Stimulated activated CD8-positive, alpha-beta memory T cell treated with anti-CD3 and anti-CD28 coated beads, Interleukin-15, amount 100 ng/mL, for 24 hours (primary cell): ENCODE results near the gene HPS4.

Experiments used
- DNase-seq: peaks from one replicate; pipeline ENCODE4 v3.0.0-alpha.2; 2020; ENCODE audit warnings: low read depth

HPS4 gene

DNA sequence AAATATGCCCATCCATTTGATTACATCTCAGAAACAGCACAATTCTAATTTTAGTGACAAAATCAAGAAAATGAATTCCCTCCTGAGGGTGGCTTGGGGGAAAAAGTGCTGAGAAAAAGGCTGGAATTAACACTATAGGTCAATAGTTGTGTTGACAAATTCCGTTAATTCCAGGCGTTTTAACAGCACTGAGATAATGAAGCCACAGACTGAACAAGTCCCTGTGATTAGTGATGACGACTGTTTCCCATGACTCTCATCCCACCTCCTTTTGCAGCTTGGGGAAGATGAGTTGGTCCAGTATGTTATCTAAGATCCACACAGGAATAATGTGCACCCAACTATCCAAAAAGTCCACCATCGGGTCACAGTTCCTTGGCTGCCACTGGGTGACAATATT is 12.9 kb upstream of the HPS4 start:
- no peak for DNase-seq

DNA sequence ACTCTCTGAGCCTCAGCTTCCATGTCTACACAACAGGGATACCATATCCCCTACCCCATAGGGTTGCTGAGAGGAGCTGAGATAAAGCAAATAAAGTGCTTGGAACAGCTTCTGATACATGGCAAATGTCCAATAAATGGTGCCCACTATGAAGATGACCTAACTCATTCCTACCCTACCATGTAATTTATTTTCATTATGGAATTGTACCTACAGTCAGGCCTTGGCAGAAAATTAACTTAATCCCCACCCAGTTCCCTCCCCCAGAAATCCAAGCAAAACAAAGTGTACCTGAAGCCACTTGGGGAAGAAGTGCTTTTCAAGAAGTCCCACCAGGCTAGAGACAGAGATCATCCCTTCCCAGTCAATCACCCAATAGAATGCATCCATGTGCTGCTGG is 10.9 kb upstream of the HPS4 start:
- no peak for DNase-seq

DNA sequence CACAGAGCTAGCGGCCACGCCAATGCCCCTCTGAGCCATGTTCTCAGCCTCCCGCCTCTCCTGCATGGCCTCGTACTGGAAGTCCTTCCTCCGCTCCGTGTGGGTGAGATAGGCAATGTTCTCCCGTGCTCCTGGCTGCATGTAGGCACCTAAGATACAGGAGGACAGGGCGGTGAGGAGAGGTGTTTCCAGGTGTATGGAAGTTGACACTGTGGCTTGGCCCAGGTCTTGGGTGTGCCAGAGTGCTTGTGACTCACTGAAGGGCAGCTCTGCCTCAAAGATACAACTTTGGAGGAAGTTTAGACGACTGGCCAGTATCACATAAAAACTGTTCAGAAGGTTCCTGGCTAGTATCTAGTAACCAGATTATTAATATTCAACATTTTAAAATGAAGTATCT is 8.6 kb upstream of the HPS4 start:
- DNase-seq, result no peak

DNA sequence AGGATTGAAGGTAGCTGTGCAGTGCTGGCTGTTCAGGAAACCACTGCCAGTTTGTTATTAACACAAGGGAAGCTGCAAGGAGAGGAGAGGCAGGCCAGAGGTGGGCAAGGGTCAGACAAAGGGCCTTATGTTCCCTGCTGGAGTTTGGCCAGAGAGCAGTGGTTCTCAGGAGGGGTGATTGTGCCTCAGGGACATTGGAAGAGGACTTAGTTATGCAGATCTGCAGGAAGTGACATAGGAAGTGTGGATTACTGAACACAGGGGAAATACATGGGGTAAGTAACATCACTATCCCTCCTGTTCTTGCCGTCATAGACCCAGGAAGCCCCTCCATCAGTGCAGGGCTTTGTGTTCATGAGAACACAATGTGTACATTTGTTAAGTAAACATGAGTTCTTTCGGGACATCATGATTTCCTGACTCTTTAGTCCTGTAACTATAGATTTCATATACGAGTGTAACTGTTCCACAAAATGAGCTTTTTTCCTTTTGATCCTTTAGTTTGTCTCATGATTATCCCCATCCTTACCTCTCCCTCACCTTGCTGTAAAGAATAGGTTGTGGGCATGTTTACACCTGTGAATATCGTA is 6.0 kb upstream of the HPS4 start:
- DNase-seq, result no peak

DNA sequence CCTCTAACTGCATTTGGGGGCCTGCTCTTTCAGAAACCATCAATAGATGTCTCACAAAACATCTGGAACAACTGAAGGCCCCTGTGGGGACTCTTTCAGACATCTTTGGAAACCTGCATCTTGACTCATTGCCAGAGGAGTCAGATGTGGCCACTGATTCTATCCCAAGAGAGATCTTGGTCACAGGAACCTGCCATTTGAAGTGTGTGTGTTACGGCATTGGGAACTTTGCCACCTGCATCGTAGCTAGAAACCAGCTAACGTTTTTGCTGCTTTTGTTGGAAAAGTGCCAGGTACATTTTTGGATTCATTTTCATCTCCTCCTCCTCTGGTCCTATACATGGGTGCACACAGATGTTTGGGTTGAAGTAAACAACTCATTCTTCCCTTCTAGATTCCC is 4.4 kb upstream of the HPS4 start:
- DNase-seq, result no peak

DNA sequence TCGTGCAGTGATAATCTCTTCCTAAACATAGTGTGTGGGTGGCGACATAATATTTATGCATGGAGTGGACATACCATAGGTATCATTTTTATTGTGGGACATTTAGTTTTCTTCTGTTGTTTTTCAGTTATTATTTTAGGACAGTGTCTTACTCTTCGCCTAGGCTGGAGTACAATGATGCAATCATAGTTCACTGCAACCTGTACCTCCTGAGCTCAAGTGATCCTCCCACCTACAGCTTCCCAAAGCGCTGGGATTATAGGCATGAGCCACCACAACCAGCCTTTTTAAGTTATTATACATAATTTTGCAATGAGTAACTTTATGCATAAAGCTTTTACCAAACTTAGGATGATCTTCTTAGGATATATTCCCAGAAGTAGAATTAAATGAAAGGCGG is 2.8 kb upstream of the HPS4 start:
- DNase-seq, result no peak

DNA sequence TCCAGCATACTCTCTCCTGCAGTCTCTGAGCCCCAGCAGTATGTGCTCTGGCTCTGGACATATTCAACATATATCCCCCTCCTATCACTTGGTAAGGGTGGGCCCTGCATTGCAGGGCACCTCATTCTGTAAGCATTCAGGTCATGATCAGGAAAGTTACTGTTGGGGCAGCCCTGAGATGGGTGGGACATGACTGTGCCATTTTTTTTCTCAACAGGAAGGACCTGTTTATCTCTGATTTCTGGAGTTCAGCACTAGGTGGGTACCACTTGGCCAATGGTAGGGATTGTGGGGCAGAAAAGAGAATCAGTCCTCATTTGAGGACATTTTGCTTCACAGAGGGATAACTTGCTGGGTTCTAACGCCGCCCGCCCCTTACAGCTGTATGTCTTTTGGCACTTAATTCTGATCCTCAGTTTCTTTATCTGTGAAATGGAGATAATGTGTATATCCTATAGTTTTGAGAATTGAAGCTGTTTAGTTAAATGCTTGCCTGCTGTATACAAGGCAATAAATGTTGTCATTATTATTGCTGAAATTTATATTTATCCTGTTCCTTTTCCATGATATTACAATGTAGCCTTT is 2.3 kb upstream of the HPS4 start:
- DNase-seq, result no peak

DNA sequence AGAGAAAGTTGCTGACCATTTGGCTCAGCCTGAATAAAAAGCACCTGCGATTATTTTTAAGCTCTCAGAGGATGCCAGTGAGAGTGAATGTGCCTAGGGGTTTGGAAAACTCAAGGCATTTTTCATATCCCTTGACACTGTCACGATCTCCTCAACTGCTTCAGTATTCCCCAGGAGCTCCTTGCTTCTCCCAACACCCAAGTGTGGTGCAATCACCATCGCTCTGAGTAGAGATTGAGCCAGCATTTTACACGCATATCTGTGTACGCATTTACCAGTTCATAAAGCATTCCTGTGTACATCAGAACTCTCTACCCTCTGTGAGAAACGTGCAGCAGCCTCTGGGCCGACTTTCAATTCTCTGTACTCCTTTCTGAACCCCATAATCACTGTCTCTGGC is 1.4 kb upstream of the HPS4 start:
- DNase-seq, result no peak

DNA sequence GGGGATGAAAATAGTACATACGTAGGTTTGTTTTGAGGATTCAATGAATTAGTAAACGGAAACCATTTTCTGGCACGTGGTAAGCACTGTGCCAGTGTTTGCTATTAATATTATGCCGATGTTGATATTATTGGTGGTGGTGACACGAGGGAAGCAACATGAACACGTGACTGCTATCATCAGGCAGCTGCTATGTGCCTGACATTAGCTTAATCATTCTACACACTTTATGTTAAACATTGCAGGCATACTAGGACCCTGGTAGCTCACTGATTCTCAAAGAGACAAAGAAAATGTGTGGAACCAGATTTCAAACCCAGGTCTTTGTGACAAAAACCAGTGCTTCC is 750 bp upstream of the HPS4 start:
- no peak for DNase-seq

DNA sequence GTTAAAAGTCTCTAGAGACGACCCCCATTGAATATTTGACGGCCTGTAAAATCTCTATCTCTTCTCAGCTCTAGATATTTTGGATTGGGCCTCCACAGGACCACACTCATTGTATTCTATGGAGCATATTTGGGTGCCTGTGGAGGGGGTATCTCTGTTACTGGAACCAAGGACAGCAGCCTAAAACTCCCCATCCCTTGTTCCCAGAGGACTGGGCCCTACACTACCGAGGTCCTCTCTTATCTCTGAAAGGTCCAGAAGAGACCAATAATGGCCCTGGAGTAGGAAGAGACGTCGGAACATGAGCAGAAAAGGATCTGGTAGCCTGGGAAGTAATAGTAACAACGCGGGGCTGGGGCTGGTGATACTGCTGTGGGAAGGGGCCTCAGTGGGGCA is 542 bp downstream of the HPS4 start:
- no peak for DNase-seq

DNA sequence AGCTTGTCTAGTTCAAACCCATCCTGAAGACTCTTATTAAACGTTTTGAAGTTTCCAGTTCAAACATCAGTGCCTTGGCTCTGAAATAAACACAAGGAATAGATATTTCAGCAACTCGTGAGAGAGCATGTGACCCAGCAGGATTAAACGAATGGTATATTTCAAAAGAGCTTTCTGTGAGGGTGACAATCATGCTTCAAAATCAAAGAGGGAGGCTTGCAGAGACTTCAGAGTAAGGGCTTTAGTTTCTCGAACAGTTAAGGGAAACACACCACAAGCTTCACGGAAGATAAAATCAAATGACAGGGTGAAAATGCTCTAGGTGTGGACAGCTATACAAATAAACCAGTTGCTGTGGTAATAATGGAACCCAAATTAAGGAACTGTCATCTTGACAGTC is 1.4 kb downstream of the HPS4 start:
- DNase-seq, result no peak

DNA sequence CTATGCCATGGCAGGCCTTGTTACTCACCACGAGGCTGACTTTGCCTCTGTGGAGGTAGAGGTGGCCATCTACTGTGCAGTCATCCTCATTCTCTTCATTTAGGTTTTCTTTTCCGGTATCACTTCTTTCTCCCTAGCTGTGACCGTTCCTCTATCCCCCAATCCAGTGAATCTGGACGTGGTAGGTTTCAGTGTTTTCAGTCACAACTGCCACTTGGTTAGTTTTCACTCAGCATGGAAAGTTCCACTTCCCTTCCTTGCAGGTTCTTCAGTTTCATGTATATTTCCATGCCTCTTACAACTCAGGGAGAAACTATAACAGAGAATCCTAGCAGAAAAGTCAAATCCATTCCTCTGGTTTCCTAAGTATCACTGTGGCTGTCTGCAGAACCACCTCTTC is 1.9 kb downstream of the HPS4 start:
- no peak for DNase-seq

DNA sequence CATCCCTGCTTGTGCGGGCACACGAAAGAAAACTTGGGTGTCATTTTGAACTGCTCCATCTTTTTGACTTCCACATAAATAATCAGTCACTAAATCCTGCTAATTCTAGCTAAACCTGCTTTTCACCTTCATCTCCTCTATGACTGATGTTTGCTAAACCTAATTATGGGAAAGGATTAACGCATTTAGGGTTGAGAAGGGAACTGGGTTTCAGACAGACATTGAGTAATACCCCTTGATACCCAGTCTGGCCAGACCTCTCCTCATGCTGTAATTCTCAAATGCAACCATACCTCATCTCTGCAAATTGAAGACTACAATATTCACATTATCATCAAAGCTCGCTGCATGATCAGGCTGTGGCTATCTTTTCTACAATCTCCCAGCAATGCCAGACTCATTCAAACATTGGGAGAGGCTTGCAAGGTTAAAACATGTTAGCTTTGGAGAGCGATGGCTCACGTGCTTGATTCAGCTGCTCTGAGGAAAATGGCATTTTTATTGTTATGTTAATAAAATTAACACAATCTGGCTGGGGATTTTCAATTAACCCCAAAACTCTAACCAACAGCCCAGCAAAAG is 2.4 kb downstream of the HPS4 start:
- DNase-seq, result no peak

DNA sequence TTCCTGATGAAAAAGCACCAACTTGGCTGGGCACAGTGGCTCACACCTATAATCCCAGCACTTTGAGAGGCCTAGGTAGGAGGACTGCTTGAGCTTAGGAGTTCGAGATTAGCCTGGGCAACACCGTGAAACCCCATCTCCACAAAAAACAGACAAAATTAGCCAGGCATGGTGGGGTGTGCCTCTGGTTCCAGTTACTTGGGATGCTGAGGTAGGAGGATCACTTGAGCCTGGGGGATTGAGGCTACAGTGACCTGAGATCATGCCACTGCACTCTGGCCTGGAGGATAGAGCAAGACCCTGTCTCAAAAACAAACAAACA is 3.0 kb downstream of the HPS4 start:
- no peak for DNase-seq

DNA sequence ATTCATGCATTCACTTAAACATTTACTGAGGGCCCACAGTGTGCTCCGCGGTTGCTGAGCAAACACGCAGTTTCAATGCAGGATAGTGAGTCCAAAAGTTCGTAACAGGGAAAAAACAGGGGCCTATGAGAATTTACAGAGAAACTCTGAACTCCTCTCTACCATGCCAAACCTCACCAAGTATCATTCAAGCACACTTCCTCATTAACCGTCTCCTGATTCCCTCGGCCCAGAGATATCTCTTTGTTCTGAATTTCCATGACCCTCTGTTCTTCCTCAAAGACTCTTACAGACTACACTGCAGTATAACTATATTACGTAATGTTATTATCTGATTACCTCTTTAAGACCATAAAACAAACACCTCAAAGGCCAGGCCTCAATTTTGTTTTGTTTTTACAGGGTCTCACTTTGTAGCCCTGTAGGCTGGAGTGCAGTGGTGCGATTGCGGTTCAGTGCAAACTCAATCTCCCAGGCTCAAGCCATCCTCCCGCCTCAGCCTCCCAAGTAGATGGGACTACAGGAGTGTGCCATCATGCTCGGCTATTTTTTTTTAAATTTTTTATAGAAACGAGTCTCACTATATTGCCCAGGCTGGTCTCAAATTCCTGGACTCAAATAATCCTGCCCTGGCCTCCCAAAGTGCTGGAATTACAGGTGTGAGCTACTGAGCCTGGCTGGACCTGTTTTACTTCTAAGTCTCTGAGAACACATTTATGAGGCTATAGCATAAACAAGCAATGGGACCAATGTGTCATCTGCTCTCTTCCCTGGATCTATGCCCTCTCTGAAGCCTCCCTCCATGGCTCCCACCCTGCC is 3.6 kb downstream of the HPS4 start:
- no peak for DNase-seq

DNA sequence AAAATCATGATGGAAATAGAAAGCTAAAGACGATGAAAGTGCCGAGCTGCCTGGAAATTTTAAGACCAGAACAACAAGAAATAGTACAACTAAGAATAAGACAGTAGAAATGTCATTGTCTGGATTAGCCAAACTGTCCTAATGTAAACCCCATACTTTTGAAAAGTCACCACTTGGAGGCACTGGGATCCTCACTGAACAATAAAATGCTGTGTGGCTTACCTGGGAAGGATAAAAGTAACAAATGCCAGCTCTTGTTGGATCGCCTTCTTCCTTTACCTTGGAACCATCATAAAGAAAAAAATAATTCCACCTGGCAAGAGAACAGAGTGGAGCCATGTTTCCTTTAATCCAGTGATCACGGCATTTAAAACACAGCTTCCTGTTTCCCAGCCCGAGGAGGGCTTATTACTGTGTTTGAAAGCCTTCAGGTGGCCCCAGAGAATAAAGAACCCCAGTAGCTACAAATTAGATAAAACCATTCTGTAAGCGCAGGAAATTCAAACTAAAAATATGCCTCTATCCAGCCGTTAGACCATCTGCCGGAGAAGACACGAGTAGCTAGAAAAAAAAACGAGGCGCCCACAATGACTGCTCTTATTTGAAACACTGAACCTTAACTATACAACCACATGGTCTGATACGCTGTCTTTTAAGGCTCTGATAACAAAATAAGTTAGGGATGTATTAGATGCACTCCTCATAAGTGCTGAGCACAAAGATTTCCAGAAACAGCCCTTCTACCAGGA is 4.4 kb downstream of the HPS4 start:
- no peak for DNase-seq

DNA sequence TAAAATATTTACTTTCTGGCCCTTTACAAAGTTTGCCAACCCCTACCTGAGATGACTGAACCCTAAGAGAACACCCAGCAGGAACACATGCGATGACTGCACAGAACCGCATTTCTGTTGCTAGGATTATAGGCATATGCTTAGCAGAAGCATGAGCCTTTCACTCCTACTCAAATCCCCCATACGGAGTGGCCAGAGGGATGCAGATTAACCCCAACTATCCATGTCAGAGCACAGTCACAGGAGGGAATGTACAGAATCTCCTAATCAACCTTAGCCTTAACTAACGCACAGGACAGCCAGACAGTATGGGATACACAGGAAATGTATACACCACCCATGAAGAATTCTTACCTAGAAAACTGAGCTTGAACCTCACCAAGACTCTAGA is 6.2 kb downstream of the HPS4 start:
- DNase-seq, result no peak

DNA sequence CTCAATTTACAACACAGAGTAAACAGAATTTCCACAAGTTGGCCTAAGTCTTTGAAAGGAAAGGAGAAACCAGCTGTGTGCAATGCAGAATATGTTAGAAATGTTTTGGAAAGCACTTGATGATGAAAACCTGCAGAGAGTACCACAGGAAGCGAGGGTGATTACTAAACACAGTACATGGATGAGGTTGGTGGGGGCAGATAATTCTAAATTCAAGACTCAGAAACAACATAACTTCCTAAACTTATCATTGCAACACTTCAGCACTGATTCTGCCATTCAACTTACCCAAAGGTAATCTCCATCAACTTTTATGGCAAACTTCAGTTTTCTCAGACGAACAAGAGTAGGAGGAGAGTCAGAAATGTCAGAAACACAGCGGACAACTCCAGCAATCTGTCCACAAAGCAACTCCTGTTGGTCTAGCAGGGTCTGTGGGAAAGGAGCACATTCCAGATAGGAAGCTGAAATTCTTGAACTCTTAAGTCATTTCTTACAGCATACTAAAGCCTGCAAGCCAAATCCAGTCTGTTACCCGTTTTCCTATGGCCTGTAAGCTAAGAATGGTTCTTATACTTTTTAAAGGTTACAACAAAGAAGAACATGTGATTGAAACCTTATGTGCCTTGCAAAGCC is 6.8 kb downstream of the HPS4 start:
- DNase-seq, result no peak

DNA sequence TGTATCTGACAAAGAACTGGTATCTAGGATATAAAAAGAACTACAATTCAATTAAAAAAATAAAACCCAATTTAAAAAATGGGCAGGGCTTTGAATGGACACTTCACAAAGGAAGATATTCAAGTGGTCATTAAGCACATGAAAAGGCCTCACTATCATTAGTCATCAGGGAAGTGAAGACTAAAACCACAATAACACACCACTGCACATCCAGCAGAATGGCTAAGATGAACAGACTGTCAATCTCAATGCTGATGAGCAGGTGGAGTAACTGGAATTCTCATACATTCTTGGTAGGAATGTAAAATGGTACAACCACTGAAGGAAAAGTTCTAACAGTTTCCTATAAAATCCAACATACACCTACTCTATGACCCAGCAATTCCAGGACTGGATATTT is 8.9 kb downstream of the HPS4 start:
- DNase-seq, result no peak

DNA sequence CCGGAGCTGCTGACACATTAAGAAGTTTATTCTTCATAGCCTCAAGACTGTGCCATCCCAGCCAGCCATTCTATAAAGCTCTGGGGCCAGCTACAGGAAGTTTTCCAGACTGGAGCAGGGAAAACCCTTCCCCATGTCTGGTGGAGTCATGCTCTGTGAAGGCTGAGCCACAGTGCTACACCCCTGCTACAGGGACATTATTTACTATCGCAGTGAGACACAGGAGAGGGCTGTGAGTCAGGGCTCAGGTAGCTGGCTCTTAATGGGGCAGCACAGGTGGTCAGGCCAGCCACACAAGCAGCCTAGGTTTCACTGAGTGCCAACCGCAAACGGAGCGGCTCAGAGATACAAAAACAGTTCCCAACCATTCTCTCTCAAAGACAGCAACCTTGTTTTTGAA is 12.1 kb downstream of the HPS4 start:
- DNase-seq, result no peak

DNA sequence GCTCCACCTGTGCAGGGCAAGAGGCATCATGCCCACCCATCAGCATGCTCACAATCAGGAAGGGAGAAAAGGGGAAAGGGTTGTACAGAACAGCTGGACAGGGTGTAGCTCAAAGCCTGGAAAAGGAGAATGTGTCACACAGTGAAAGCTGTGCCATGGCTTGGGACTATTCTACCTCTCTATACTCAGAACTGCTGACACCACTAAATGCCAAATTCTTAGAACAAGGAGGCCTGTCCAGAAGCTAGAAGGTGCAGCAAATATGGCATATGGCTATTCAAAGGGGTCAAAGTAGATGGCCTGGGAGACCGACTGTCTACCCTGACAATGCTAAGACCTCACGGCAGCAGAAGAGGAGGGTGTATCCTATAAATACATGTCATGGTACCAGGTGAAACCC is 12.8 kb downstream of the HPS4 start:
- DNase-seq, result no peak

DNA sequence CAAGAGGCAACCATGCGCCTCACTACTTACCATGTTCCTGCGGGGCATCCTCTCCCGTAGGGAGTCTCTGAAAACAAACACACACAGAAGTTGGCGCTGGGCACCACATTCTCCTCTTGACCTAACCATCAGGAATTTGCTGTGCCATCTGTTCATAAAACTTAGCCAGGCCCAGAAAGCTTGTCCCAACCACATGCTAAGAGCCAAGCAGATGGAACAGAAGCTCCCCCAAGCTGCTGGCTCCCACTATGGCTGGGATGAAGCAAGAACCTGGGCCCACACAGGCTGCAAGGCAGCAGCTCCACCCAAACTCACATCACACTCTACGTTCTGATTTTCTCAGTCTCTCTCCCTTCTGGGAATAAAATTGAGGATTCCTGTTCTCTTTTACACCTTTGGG is 17.4 kb downstream of the HPS4 start:
- DNase-seq, result no peak

DNA sequence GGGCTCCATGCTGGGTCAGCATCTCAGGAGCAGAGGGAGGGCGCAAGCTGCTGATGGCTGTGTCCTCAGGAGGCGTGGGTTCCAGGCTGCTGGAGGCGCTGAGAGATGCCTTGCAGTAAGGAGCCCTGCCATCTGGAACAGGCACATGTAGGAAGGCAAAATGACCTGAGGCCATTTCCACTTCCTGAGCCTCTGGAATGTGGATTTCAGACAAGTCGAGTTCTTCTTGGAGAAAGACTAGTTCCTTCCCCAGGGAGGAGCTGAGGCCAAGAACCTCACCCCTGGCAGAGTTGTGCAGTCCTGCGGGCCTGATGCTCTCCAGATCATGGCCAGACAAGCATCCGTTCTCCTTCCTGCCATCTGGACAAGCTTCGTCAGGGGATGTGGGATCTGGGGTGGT is 19.3 kb downstream of the HPS4 start:
- no peak for DNase-seq
